Testis (tissue), 3 donors: ENCODE data around the gene OSBPL9. TPM values are rescaled to one million over a fixed set of nuclear protein-coding genes. Genes with fewer than 3 reads are reported as not detected.

Experiments
- DNase-seq: peaks from one replicate; pipeline ENCODE4 v3.0.0-alpha.2; 2019
- H3K27ac ChIP-seq, 2 donors: fragments of 200-600 bp; sonication (generic); one replicate each; pipeline ENCODE4 v1.5.1; 2019
- H3K27me3 ChIP-seq: fragments of 200-600 bp; sonication (generic); one replicate; pipeline ENCODE4 v1.5.1; 2019
- H3K36me3 ChIP-seq: fragments of 200-600 bp; sonication (generic); one replicate; pipeline ENCODE4 v1.5.1; 2017; ENCODE audit warnings: low read depth; ENCODE audit errors: missing control alignments
- H3K4me1 ChIP-seq: fragments of 200-600 bp; sonication (generic); one replicate; pipeline ENCODE4 v1.5.1; 2019
- H3K4me3 ChIP-seq, 2 donors: fragments of 200-600 bp; sonication (generic); one replicate each; pipeline ENCODE4 v1.5.1; 2017 to 2019
- H3K9me3 ChIP-seq: fragments of 200-600 bp; sonication (generic); one replicate; pipeline ENCODE4 v1.5.1; 2017
- CTCF ChIP-seq, 3 experiments: fragments of 450-650 bp in 2 of 3; fragments of 200-600 bp in 1 of 3; sonication (generic) in 1 of 3; IDR thresholded peaks; one replicate each; pipeline ENCODE4 v1.5.1; 2016 to 2019; ENCODE audit warnings: antibody characterized with exemption in 3 of 3, mild to moderate bottlenecking in 2 of 3, moderate library complexity in 1 of 3
- POLR2A ChIP-seq: fragments of 450-650 bp; IDR thresholded peaks from one replicate; pipeline ENCODE4 v1.6.1; 2017; ENCODE audit warnings: antibody characterized with exemption, mild to moderate bottlenecking, moderate library complexity
- WGBS, 2 donors: methylation state at CpG; one replicate each; pipeline ENCODE4 v1.1.5; 2018; 5-methylcytosine and 5-hydroxymethylcytosine counted together
- intact Hi-C: fragments of 100-400 bp; cut with DNase I; formaldehyde crosslinking; loops from one replicate; pipeline ENCODE4 v1.15.1; 2023; ENCODE audit warnings: low total_unique reads
- polyA plus RNA-seq: library from polyadenylated mRNA; stranded (reverse); fragments of 350-450 nt; fragmentation: Illumina TruSeq; extraction: RNeasy Lipid Tissue Mini Kit (QIAGEN cat#74804); gene quantifications from one replicate; pipeline ENCODE4 v1.2.3, GENCODE V29; 2014; ENCODE audit warnings: low read depth, low replicate concordance; ENCODE audit not compliant: insufficient read depth
- total RNA-seq, 2 donors: library from RNA; depleted of rRNA; stranded (reverse); fragments of >200 nt; gene quantifications; one replicate each; pipeline ENCODE4 v1.2.3, GENCODE V29; 2016

Gene OSBPL9
- total and polyA plus RNA-seq, 3 donors from 2014 or later = 59.3 to 160 (median 117) TPM

DNA sequence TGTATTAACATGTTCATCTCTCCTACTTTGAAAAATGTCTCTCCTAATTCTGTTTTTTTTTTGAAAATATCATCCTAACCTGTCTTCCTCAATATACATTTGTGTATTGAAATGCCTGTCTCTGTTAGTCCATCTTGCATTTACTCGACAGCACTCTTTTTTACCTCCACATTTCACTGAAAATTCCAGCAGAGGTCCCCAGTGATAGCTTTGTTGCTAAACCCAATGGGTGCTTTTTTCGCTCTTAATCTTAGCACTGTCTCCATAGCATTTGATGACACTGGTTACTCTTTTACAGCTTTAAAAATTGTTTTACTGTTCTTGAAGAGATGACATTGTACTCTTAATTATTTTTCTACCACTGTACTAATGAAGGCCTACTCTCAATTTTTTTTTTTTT, 10.8 kb downstream of the OSBPL9 start:
- Histone ChIP-seq H3K4me1 (peaks cover 10% of the 10 kb centered on the region), H3K27me3 (no peaks in the 10 kb centered on the region), H3K9me3 (no peaks in the 10 kb centered on the region), H3K36me3 (no peaks in the 10 kb centered on the region), H3K27ac (no peak overlapping the region), H3K4me3 (no peak overlapping the region)
- WGBS, 2 donors = 67 to 85% methylated on average over 2 of the region's 2 CpGs
- no peak for DNase-seq
- intact Hi-C loops = no loop called here
- TF ChIP-seq POLR2A (no peak), CTCF (IDR thresholded peaks at IDR 0.05) (peak in 1 of 3 experiments; percentile 8)

GRCh38 chr1:51628715-51629590, 12.1 kb downstream of the OSBPL9 start:
- Histone ChIP-seq H3K4me3 (no peak overlapping the region), H3K36me3 (no peaks in the 10 kb centered on the region), H3K9me3 (no peaks in the 10 kb centered on the region), H3K27ac (peak overlapping the region in 1 of 2 donors; percentile 10), H3K4me1 (peaks cover 3% of the 10 kb centered on the region), H3K27me3 (no peaks in the 10 kb centered on the region)
- no peak for TF ChIP-seq POLR2A
- TF ChIP-seq CTCF (IDR thresholded peaks at IDR 0.05) = no peak
- no peak for DNase-seq
- intact Hi-C loops = no loop called here
- 86 to 88% methylated on average over 8 of the region's 8 CpGs for WGBS, 2 donors

GRCh38 chr1:51629918-51630317, 13.0 kb downstream of the OSBPL9 start:
- no peak overlapping the region for H3K4me3 ChIP-seq
- no peaks in the 10 kb centered on the region for H3K27me3 ChIP-seq
- TF ChIP-seq POLR2A = no peak
- no peak for TF ChIP-seq CTCF (IDR thresholded peaks at IDR 0.05)
- no peaks in the 10 kb centered on the region for H3K9me3 ChIP-seq
- intact Hi-C loops = no loop called here
- WGBS, 2 donors = 74 to 77% methylated on average over 4 of the region's 4 CpGs
- peaks cover 3% of the 10 kb centered on the region for H3K4me1 ChIP-seq
- DNase-seq = no peak
- H3K36me3 ChIP-seq = no peaks in the 10 kb centered on the region
- H3K27ac ChIP-seq = no peak overlapping the region

DNA sequence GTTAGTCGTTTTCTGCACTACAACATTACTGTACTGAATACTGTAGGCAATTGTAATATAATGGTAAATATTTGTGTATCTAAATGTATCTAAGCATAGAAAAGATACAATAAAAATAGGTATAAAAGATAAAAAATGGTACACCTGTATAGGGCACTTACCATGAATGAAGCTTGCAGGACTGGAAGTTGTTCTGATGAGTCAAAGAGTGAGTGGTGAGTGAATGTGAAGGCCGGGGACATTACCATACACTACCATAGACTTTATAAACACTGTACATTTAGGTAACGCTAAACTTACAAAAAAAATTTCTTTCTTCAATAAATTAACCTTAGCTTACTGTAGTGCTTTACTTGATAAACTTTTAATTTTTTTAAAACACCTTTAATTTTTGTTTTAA, 13.5 kb downstream of the OSBPL9 start:
- peaks cover 3% of the 10 kb centered on the region for H3K4me1 ChIP-seq
- 82 to 86% methylated on average over 3 of the region's 3 CpGs for WGBS, 2 donors

More for the DNA sequence above, 13.5 kb downstream of the OSBPL9 start:
- Histone ChIP-seq H3K36me3 (no peaks in the 10 kb centered on the region), H3K27ac (no peak overlapping the region), H3K9me3 (no peaks in the 10 kb centered on the region), H3K4me3 (no peak overlapping the region), H3K27me3 (no peaks in the 10 kb centered on the region)
- no peak for DNase-seq
- TF ChIP-seq POLR2A = no peak
- TF ChIP-seq CTCF (IDR thresholded peaks at IDR 0.05) = no peak
- intact Hi-C loops = no loop called here
